OCI-M2 (cell line): ENCODE data around the gene ZBTB14.

Experiments used
- DNase-seq: peaks from one replicate; lab custom pipeline; 2025; ENCODE audit not compliant: unreplicated experiment; lab: John Stamatoyannopoulos, UW

ZBTB14 gene, protein sequence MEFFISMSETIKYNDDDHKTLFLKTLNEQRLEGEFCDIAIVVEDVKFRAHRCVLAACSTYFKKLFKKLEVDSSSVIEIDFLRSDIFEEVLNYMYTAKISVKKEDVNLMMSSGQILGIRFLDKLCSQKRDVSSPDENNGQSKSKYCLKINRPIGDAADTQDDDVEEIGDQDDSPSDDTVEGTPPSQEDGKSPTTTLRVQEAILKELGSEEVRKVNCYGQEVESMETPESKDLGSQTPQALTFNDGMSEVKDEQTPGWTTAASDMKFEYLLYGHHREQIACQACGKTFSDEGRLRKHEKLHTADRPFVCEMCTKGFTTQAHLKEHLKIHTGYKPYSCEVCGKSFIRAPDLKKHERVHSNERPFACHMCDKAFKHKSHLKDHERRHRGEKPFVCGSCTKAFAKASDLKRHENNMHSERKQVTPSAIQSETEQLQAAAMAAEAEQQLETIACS

DNA sequence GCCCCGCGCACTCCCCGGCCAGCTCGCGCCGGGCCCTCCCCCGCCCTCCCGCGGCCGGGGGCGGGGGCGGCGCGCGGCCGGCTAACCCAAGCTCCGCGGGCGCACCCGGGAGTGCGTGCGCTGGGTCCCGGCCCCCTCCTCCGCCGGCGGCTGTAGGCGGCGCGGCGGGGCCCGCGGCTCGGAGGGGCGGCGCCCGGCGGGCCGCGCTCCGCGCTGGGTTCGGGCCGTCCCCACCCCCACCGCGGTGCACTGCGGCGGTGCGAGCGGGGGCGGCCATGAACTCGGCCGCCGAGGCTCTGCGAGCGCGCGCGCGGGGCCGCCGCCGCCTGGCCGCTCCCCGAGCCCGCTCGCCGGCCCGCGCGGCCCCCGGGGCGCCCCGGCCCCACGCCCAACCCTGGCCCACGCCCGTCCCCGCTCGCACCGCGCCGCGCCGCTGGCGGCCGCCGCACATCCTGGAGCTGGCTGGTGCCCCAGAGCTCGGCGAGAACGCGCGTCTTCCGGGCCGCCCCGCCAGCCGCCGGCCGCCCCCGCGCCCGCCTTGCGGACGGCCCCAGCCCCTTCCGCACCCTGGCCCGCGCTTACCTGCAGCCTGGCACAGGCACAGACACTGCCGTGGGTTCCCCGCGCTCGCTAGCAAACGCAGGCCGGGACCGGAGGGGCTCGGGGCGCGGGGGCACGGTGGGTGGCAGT lies at the start of gene ZBTB14:
ZBTB14 (minus strand) TSS at position 496 of the 690 bp plus-strand sequence. CDS start 2,480 bp downstream, outside the sequence.
- no peak for DNase-seq

GRCh38 chr18:5339202-5339834 lies 43.8 kb upstream of the ZBTB14 start:
- DNase-seq, result no peak

GRCh38 chr18:5334456-5335075 lies 39.0 kb upstream of the ZBTB14 start:
- DNase-seq, result no peak

DNA sequence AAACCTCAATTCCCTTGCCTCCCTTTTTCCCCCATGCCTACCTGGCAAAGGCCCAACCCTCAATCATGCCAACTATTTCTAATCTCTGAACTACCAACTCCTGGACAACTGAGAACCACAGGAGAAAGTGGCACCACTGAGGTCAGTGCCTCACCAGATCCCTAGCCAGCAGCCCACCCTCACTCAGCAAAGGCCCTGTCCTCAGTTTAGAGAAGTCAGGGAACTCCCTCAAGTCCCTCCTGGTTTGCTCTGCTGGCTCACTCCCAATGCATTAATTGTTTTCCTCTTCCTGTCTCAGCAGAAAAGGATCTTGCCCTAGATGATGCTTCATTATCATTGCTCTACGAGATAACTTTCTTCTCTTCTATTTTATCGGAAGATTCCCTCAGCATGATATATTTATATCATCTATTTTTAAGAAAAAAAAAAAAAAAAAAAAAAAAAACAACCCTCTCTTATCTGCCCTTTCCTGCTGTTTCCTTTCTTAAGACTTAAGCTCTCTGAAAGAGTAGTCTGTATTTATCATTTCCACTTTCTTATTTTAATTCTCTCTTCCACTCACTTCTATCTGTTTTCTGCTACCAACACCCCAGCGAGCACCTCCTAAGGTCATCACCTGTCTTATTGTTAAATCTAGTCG lies 22.7 kb upstream of the ZBTB14 start:
- no peak for DNase-seq

- no peak for DNase-seq
These were observed 21.7 kb upstream of the ZBTB14 start for GRCh38 chr18:5317186-5317585.

- no peak for DNase-seq
These were observed 20.3 kb upstream of the ZBTB14 start for GRCh38 chr18:5315838-5316237.

- DNase-seq, result no peak
These were observed 15.9 kb upstream of the ZBTB14 start for GRCh38 chr18:5311301-5311989.

DNA sequence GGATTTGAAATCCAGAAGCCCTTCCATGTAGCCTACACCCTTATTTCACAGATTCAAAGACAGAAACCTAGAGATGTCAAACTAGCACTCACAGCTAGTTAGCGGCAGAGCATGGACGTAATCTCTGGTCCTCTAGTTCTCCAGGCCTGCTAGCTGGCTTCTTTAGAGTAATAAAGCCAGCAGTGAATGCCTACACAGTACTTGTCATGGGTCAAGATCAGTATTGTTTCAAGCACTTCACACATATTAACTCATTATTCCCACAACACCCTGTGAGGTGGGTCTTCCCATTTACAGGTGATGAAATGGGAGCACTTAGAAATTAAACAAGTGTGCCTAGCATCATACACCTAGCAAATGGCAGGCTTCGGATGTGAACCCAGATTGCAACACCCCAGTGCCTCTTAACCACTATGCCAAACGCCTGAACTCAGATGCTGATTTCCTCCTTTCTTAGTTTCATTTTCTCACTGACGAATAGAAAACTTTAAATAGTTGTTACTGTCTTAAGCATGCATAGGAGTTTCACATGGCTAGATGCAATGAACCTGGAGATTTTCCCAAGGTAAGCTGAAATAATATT lies 14.5 kb upstream of the ZBTB14 start:
- no peak for DNase-seq

DNA sequence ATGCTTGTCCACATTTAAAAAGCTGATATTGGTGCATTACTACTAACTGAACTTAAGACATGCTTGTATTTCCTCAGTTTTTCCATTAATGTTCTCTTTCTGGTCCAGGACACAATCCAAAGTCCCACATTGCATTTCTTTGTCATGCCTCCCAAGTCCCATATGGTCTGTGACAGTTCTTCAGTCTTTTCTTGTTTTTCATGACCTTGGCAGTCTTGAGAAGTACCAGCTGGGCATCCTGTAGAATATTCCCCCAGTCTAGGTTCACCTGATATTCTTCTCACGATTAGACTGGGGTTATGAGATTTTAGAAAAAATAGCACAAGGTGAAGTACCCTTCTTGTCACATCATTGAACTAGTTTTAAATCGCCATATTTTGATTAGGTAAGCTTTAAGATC lies 10.3 kb upstream of the ZBTB14 start:
- DNase-seq, result no peak

DNA sequence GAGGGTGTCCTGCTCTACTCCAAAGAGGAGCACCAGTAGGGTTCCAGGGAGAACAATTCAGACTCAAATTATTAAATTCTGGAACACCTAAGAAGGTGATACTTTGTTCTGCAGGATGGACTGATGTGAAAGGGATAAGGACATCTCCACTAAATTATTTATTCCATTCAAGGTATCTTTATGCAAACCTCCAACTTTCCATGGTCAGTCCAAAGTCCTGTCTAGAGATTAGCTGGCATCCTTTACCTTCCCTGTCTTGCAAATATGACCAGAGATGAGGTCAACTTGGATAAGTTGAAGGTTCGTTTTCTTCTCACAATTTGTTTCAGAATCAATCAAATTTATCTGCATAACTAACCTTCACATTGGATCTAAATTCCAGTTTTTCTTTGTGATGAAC lies 8.7 kb upstream of the ZBTB14 start:
- no peak for DNase-seq

- DNase-seq, result no peak
These were observed 8.1 kb upstream of the ZBTB14 start for GRCh38 chr18:5303636-5304035.

- no peak for DNase-seq
These were observed 7.1 kb upstream of the ZBTB14 start for GRCh38 chr18:5302606-5303005.

GRCh38 chr18:5300476-5301010 lies 5.0 kb upstream of the ZBTB14 start:
- DNase-seq, result no peak

DNA sequence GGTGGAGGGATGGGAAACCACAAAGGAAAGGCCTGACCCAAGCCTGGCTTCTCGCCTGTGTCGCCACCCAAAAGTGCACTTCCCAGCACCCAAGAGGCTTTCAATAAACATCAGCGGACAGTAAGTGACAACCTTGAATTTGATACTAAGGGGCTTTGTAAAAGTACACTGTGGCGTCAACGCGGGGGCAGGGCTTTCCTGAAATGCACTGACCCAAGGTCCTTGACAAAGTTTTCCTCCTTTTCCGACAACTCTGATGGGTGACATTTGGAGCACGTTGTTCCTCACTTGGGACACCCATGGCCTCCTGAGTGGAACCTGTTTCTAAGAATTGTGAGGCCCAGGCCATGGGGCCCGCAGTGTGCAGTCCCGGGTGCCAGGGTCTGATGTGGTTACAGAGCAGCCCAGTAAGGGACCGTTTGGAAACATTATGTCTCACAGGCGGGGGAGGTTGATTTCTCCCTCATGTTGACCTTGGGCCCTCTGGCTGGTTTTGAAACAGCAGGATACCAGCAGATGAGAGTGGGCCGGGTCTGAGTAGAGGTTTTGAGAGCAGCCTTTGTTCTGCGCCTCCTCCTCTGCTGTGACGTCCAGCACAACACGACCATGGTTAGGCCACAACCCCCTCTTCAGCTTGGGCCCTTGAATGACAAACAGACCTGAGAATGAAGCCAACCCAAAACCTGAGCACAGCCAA lies 2.8 kb upstream of the ZBTB14 start:
- no peak for DNase-seq

- no peak for DNase-seq
These were observed 2.1 kb upstream of the ZBTB14 start for GRCh38 chr18:5297597-5297996.

- no peak for DNase-seq
These were observed 1.3 kb upstream of the ZBTB14 start for GRCh38 chr18:5296706-5297320.

DNA sequence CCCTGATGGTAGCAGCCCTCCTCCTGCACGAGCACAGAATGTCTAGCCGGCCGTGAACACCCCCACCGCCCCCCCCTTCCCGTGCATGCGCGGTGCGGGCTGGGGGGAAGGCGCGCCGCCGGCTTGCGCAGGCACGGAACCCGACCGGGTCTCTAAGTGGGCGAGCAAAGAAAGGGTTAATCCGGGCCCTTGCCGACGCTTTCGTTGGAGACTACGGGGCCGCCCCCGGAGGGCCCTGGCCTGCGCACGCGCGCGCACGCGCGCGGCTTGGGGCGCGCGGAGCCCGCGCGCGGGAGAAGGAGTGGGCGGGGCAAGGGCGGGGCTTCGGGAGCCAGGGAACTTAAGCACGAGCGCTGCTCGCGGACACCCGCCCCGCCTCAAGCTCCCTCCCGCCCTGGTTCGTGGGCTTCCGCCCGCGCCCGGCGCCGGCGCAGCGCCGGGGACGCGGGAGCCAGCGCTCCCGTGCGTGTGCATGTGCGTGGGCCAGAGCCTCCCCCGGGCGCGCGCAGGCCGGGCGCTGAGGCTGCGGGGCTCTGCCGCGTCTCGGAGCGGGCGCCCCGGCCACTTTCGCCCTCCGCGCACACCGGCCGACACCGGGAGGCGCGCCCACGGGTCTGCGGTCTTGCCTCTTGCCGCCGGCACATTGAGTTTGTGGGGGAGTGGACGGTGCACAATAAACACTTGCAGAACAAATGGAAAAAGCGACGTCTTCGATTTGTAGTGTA lies 617 bp upstream of the ZBTB14 start:
- DNase-seq, result peak; percentile 11
